VCaP (cell line): ENCODE measurements around the gene KLF1.

ENCODE experiments used
- H3K27ac ChIP-seq: fragments of 450-650 bp; 2 replicates; pipeline ENCODE4 v1.5.1; 2017
- TF ChIP-seq, protein P1 (sequence below): fragments of 450-650 bp; conservative IDR thresholded peaks from 2 replicates; pipeline ENCODE4 v1.5.1; 2017; ENCODE audit warnings: mild to moderate bottlenecking, moderate library complexity

KLF1 gene

DNA sequence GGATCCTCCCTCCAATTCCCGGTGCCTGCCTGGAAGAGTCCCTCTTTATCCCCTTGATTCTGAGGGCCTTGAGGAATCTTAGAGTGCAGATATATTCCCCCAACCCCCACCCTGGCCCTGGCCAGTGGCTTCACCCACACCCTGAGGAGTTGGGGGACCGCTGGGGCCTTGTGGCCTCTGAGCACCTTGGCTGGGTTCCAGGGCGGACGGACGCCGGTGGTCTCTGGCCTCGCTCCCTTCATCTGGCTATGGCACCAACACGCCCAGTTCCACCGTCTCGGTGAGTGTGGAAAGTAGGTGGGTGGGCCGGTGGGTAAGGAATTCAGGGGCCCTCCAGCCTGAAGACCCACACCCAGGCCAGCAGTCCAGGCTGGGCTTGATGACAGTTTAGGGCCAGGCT is 43.7 kb downstream of the KLF1 start:
- no peak overlapping the region for H3K27ac ChIP-seq
- TF ChIP-seq, protein P1, sequence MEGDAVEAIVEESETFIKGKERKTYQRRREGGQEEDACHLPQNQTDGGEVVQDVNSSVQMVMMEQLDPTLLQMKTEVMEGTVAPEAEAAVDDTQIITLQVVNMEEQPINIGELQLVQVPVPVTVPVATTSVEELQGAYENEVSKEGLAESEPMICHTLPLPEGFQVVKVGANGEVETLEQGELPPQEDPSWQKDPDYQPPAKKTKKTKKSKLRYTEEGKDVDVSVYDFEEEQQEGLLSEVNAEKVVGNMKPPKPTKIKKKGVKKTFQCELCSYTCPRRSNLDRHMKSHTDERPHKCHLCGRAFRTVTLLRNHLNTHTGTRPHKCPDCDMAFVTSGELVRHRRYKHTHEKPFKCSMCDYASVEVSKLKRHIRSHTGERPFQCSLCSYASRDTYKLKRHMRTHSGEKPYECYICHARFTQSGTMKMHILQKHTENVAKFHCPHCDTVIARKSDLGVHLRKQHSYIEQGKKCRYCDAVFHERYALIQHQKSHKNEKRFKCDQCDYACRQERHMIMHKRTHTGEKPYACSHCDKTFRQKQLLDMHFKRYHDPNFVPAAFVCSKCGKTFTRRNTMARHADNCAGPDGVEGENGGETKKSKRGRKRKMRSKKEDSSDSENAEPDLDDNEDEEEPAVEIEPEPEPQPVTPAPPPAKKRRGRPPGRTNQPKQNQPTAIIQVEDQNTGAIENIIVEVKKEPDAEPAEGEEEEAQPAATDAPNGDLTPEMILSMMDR: no peak

DNA sequence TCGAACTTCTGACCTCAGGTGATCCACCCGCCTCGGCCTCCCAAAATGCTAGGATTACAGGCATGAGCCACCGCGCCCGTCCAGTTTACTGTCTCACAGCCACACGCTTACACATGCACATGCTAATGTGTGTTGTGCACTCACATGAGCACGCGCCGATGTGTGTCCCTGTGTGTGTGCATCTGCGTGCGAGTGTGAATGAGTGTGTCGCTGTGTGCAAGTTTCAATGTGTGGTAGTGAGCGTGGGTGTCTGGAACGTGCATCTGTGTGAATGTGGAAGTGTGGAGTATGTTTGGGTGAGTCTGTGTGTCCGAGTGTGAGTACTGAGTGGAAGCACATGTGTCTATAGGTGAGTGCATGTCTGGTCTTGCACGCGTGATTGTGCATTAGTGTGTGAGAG is 44.5 kb downstream of the KLF1 start:
- no peak overlapping the region for H3K27ac ChIP-seq
- TF ChIP-seq, protein P1: no peak

DNA sequence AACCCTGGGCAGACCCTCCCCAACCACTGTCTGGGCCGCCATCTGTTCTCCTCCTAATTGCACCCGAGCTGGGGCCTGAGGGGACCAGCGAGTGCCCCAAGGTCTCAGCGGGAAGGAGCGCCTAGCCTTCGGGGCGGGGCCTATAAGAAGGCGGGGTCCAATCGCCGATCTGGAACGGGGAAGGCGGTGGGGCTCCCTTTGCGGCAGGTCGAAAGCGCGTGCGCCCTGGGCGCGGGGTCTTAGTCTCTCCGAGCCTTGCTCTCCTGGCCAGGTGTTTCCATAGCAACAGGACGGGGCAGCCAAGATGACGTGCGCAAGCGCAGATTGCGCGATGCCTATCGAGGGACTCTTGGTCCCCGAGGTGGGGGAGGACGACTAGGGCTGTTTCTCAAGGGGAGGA is 45.9 kb downstream of the KLF1 start:
- H3K27ac ChIP-seq: no peak overlapping the region
- TF ChIP-seq, protein P1: no peak

DNA sequence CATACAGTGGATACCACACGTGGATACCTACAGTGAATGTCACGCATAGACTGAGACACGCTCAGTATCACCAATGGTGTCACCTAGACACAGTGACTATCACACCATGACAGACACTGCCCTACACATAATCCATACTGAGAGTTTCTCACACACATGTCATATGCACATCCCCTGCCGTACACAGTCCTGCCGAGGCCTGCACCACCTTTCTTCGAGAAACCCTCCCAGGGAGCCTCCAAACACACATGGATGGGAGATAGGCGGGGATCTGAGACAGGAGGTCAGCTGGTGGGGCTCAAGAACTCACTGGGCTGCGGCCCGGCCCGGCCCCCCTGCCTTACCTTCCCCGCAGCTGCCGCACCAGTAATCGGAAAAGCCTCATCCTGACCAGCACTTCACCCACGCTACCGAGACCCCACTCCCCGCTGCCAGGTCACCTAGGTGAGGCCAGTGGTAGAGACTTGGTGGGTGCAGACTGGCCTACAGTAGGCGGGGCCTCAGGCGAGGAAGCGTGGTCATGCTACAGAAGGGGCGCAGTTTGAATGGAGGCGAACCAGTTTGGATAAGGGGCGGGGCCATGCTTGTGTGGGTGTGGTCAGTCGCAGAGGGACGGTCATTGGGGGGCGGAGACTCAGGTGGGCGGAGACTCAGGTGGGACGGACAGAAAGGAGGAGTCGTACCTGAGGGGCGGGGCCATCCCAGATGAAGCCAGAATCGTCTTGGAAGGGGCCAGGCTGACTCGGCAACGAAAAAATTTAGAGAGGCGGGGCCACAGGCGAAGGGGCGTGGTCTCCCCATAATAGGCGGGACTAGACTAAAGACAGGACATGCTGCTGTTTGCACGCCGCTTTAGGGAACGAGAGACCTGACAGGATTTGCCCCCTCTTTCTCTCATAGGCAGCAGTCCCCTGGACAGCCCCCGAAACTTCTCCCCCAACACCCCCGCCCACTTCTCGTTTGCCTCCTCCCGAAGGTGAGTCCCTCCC is 46.6 kb downstream of the KLF1 start:
- H3K27ac ChIP-seq: no peak overlapping the region
- TF ChIP-seq, protein P1: no peak

DNA sequence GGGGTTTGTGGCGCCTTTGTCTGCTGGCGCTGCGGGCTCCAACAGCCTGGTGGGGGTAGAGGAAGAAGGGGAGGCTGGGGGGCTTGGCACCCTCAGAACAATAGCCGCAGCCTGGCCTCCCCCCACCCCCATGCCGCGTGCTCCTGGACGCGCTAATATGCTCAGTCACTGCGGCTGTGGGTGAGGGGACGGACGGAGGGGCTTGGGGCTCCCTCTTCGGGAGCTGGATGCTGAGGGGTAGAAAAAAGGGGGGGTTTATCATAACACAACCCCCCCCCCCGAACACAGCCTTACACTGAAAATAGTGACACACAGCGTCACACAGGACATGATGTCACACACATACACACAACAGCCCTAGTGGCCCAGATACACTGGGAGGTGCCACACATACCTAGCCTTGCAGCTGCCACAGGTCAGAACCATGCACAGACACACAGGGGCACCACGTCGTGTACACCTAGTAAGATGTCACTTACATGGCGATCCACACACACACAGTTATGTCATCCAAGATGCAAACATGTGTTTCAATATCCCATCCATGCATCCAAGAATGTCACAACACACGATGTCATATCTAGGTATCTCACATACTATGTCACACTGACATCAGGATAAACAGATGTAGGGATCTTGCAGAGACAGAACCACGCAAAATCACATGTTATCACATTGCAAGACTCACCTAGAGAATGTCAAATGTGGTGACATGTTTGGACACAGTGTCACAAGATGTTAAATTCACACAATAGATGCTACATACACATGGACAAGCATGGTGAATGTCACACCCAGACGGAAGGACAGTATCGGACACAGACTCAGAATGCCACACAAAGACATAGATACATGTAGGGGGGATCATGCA is 47.9 kb downstream of the KLF1 start:
- TF ChIP-seq, protein P1: no peak
- peak overlapping the region; percentile 74 for H3K27ac ChIP-seq

DNA sequence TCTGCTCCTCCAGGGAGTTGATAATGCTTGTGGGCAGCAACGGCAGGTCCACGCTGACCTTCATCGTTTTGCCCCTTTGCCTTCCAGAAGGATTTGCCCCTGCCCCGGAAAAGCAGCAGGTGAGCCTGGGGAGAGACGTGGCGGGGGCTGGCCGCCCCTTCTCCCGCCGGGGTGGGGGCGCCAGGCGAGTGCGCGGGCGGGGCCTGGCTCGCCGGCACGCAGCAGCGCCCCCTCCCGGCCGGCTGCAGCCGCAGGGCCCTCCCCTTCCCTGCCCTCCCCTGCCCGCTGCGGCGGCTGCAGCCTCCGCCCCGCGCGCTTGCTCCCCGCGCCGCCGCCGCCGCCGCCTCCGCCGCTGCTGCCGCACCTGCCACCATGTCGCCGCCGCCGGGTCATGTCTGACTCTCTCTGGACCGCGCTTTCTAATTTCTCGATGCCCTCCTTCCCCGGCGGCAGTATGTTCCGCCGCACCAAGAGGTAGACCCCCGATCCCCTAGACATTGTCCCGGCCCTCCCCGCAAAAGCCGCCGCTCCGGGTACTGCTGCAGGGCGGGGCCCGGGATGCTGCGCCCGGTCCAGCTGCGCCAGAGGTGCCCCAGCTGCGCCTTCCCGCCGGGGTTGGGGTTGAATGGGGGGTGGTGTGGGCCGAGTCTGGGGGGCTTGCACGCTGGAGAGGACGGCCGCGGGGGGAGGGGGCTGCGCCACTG is 48.7 kb downstream of the KLF1 start, which contains the start of gene MAST1:
TSS of gene MAST1 (plus strand) at position 334 of the 704 bp plus-strand sequence. CDS start at position 392, 58 bp downstream.
- TF ChIP-seq, protein P1: peak; percentile 96
- H3K27ac ChIP-seq: peak within 1 kb of the TSS; percentile 74
